GM12891 (cell line): ENCODE data around the gene CSNK1G3.

Experiments used
- POLR2AphosphoS5 ChIP-seq: IDR thresholded peaks from 2 replicates; pipeline ENCODE4 v1.6.1; 2011; ENCODE audit warnings: low read depth, low read length, control low read depth
- SPI1 ChIP-seq: IDR thresholded peaks from 2 replicates; pipeline ENCODE4 v1.6.1; 2011; ENCODE audit warnings: low read depth, low read length, control low read depth
- TAF1 ChIP-seq: IDR thresholded peaks from 2 replicates; pipeline ENCODE4 v1.6.1; 2011; ENCODE audit warnings: low read depth, low read length, control low read depth

DNA sequence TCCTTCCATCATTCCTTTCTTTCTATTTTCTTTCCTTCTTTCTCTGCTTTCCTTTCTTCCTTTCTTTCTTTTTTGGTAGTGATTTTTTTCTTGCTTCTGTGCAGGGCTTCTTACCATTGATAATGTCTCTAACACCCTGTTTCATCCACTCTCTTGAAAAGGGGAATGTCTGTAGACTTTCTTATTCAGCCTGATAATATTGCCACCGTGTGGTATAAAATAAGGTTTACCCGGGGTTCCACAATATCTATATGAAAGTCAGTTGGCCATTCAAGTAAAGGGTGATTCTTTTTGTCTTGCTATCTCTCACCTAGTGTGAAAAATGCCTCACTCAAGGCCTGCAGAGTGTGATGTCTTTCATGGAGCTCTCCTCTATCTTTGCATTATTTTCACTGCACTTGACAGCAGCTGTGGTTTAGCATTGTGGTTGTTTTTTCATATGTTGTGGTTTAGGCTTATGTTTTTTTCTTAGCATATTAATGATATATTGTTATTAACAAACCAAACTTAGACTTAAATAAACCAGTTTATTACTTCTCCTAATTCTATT, 153.9 kb downstream of the CSNK1G3 start:
- TF ChIP-seq POLR2AphosphoS5 (no peak), SPI1 (no peak), TAF1 (no peak)
